ENCODE data around the gene NXPH4. TPM values are rescaled to one million over a fixed set of nuclear protein-coding genes. Genes with fewer than 3 reads are reported as not detected.

NXPH4 gene
- total RNA-seq, 6 experiments from 2014 or later, result 0.87 to 1.5 (median 1.2) TPM; not detected in 3

GRCh38 chr12:57196439-57196838 lies 20.2 kb upstream of the NXPH4 start:
- Histone ChIP-seq H3K4me3 (no peak overlapping the region), H3K36me3 (peaks cover 12 to 94% (median 74%) of the 10 kb centered on the region in 4 donors), H3K4me1 (no peaks in the 10 kb centered on the region), H3K9me3 (no peaks in the 10 kb centered on the region), H3K27ac (no peak overlapping the region), H3K27me3 (no peaks in the 10 kb centered on the region)
- no CpG with 5 or more reads among the region's 4 CpGs for WGBS (ENCODE audit: insufficient coverage, low coverage, low lambda C conversion rate, missing lambda C conversion rate)
- DNase-seq, result no peak
- ATAC-seq, result no peak
- intact Hi-C loops (cut with DNase I), result no loop called here
- TF ChIP-seq POLR2A (IDR thresholded peaks at IDR 0.05) (no peak), CTCF (IDR thresholded peaks at IDR 0.05) (no peak)

- H3K27me3 ChIP-seq, result no peaks in the 10 kb centered on the region
- WGBS (ENCODE audit: insufficient coverage, low coverage, low lambda C conversion rate, missing lambda C conversion rate), result no CpG with 5 or more reads among the region's 22 CpGs
- H3K36me3 ChIP-seq, result peaks cover 12 to 99% (median 76%) of the 10 kb centered on the region in 4 donors
- TF ChIP-seq POLR2A (IDR thresholded peaks at IDR 0.05) (no peak), CTCF (IDR thresholded peaks at IDR 0.05) (no peak)
- no peak overlapping the region for H3K27ac ChIP-seq
- no peaks in the 10 kb centered on the region for H3K4me1 ChIP-seq
- H3K9me3 ChIP-seq, result no peaks in the 10 kb centered on the region
- no peak for ATAC-seq
- no peak overlapping the region for H3K4me3 ChIP-seq
- DNase-seq, result no peak
- intact Hi-C loops (cut with DNase I), result no loop called here
Observed at GRCh38 chr12:57196956-57197355, 19.6 kb upstream of the NXPH4 start.

- H3K36me3 ChIP-seq, result peaks cover 5 to 99% (median 71%) of the 10 kb centered on the region in 4 donors
- no peaks in the 10 kb centered on the region for H3K27me3 ChIP-seq
- TF ChIP-seq POLR2A (IDR thresholded peaks at IDR 0.05) (no peak), CTCF (IDR thresholded peaks at IDR 0.05) (no peak)
Observed at GRCh38 chr12:57198329-57198728, 18.3 kb upstream of the NXPH4 start.

GRCh38 chr12:57199191-57199590 lies 17.4 kb upstream of the NXPH4 start:
- Histone ChIP-seq H3K27me3 (no peaks in the 10 kb centered on the region), H3K4me1 (no peaks in the 10 kb centered on the region), H3K4me3 (no peak overlapping the region), H3K36me3 (peaks cover 5 to 99% (median 71%) of the 10 kb centered on the region in 4 donors), H3K9me3 (no peaks in the 10 kb centered on the region), H3K27ac (no peak overlapping the region)
- intact Hi-C loops (cut with DNase I), result no loop called here
- WGBS (ENCODE audit: insufficient coverage, low coverage, low lambda C conversion rate, missing lambda C conversion rate), result 20% methylated on average over 1 of the region's 15 CpGs
- DNase-seq, result no peak
- TF ChIP-seq CTCF (IDR thresholded peaks at IDR 0.05), result no peak
- TF ChIP-seq POLR2A (IDR thresholded peaks at IDR 0.05), result no peak
- ATAC-seq, result no peak

More at GRCh38 chr12:57198329-57198728, 18.3 kb upstream of the NXPH4 start:
- no peak for DNase-seq
- no peaks in the 10 kb centered on the region for H3K4me1 ChIP-seq
- WGBS (ENCODE audit: insufficient coverage, low coverage, low lambda C conversion rate, missing lambda C conversion rate), result 83% methylated on average over 2 of the region's 17 CpGs
- ATAC-seq, result no peak
- no peaks in the 10 kb centered on the region for H3K9me3 ChIP-seq
- H3K27ac ChIP-seq, result no peak overlapping the region
- no peak overlapping the region for H3K4me3 ChIP-seq
- intact Hi-C loops (cut with DNase I), result no loop called here

- Histone ChIP-seq H3K4me1 (no peaks in the 10 kb centered on the region), H3K27ac (no peak overlapping the region), H3K4me3 (no peak overlapping the region), H3K9me3 (no peaks in the 10 kb centered on the region), H3K36me3 (peaks cover 3 to 99% (median 66%) of the 10 kb centered on the region in 4 donors), H3K27me3 (no peaks in the 10 kb centered on the region)
- ATAC-seq (no peak), DNase-seq (no peak)
- no peak for TF ChIP-seq POLR2A (IDR thresholded peaks at IDR 0.05)
- no peak for TF ChIP-seq CTCF (IDR thresholded peaks at IDR 0.05)
- 92% methylated on average over 5 of the region's 15 CpGs for WGBS (ENCODE audit: insufficient coverage, low coverage, low lambda C conversion rate, missing lambda C conversion rate)
- intact Hi-C loops (cut with DNase I), result no loop called here
Observed at GRCh38 chr12:57200497-57200896, 16.1 kb upstream of the NXPH4 start.

Data from right lobe of liver (tissue), 6 donors.